ENCODE measurements around the gene MRPL50.
"Not testable (repeated sequence)": the region's sequence is repeated elsewhere in the genome, so short reads cannot be mapped to it uniquely, and the experiment has no call there.

The MRPL50 gene

DNA sequence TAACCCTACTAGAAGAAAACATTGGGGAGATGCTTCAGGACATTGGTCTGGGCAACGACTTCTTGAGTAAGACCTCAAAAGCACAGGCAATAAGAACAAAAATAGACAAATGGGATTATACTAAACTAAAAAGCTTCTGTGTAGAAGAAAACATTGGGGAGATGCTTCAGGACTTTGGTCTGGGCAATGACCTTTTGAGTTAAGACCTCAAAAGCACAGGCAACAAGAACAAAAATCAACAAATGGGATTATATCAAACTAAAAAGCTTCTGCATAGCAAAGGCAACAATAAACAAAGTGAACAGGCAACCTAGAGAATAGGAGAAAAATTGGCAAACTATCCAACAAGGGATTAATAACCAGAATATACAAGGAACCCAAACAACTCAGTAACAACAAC, 3.7 kb downstream of the MRPL50 start:
- no peak overlapping the region for H3K4me3 ChIP-seq (ENCODE audit: low read depth, low read length)
- TF ChIP-seq, protein P1, sequence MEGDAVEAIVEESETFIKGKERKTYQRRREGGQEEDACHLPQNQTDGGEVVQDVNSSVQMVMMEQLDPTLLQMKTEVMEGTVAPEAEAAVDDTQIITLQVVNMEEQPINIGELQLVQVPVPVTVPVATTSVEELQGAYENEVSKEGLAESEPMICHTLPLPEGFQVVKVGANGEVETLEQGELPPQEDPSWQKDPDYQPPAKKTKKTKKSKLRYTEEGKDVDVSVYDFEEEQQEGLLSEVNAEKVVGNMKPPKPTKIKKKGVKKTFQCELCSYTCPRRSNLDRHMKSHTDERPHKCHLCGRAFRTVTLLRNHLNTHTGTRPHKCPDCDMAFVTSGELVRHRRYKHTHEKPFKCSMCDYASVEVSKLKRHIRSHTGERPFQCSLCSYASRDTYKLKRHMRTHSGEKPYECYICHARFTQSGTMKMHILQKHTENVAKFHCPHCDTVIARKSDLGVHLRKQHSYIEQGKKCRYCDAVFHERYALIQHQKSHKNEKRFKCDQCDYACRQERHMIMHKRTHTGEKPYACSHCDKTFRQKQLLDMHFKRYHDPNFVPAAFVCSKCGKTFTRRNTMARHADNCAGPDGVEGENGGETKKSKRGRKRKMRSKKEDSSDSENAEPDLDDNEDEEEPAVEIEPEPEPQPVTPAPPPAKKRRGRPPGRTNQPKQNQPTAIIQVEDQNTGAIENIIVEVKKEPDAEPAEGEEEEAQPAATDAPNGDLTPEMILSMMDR (IDR thresholded peaks at IDR 0.05; ENCODE audit: low read depth, low read length, missing control alignments) = no peak
- DNase-seq (ENCODE audit: low read depth) = no peak

DNA sequence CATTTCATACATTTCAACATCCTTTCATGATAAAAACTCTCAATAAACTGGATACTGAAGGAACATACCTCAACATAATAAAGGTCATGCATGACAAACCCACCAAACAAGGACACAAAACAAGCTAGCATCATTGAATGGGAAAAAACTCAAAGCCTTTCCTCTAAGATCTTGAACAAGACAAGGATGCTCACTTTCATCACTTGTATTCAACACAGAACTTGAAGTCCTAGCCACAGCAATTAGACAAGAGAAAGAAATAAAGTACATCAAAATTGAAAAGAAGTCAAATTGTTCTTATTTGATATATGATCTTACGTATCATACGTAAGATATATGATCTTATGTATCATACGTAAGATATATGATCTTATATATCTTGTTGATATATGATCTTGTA, 5.3 kb downstream of the MRPL50 start:
- no peak for DNase-seq (ENCODE audit: low read depth)
- TF ChIP-seq, protein P1 (IDR thresholded peaks at IDR 0.05; ENCODE audit: low read depth, low read length, missing control alignments) = no peak
- no peak overlapping the region for H3K4me3 ChIP-seq (ENCODE audit: low read depth, low read length)

DNA sequence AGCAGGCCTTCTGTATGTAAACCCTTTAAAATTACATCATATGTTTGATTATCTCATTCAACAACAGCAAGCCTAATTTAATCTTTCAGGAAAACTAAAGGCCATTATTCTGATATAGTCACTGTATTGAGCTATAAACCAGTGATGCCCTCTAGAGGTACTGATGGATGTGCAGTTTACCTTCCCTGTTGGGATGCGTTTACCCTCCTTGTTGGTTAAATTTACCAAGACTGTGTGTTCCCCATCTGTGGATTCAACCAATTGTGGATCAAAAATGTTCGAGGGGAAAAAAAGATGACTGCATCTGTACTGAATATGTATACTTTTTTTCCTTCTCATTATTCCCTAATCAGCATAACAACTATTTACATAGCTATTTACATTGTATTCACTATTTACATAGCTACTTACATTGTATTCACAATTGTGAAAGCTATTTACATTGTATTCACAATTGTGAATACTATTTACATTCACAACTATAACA, 9.9 kb downstream of the MRPL50 start:
- H3K4me3 ChIP-seq (ENCODE audit: low read depth, low read length) = no peak overlapping the region
- TF ChIP-seq, protein P1 (IDR thresholded peaks at IDR 0.05; ENCODE audit: low read depth, low read length, missing control alignments) = peak; percentile 15
- no peak for DNase-seq (ENCODE audit: low read depth)

DNA sequence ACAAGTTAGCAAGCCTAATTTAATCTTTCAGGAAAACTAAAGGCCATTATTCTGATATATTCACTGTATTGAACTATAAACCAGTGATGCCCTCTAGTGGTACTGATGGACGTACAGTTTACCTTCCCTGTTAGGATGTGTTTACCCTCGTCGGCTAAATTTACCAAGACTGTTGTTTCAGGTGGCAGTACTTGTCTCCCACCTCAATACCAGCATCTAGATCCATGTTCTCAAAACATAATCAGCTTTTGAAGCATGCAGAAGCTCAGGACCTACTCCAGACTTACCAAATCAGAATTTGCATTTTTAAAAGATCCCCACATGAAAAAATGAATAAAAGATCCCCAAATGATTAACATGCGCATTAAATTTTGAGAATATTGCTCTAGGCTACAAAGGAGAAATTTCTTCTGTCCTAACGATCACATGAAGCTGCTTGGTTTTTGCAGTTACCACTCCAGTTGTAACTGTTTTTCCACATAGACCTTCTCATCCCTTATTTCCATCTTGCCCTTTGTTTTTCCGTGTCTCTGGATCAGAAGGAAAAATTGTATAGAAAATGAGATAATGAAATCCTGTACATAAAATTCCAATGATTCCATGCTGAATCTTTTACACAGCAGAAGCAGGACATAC, 10.4 kb downstream of the MRPL50 start:
- no peak for DNase-seq (ENCODE audit: low read depth)
- TF ChIP-seq, protein P1 (IDR thresholded peaks at IDR 0.05; ENCODE audit: low read depth, low read length, missing control alignments) = peak; percentile 49
- H3K4me3 ChIP-seq (ENCODE audit: low read depth, low read length) = no peak overlapping the region

- not testable (repeated sequence) for DNase-seq (ENCODE audit: low read depth); H3K4me3 ChIP-seq (ENCODE audit: low read depth, low read length)
Observed at GRCh38 chr9:101384873-101385536, 13.4 kb downstream of the MRPL50 start, which contains the start of gene BAAT. Gene BAAT, minus strand, starts transcription at chr9:101385006. Its CDS starts 13,602 bp downstream, at chr9:101371404.

DNA sequence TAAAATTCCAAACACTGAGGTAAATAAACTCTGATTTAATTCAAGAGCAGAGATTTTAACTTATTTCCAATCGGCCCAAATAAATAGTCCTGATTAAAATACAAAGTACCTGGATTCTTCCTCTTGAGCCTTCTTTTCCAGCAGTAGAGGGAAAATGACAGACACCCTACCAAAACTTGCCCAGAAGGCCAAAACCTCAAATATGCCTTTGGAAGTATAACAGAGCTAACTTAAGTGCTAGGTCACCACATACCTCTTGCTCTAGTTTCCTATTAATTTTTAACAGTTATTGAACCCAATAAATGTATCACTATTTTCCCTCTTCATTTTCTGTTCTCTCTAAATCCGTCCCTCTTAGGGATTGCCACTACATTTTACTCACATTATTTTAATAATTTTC, 15.1 kb downstream of the MRPL50 start:
- H3K4me3 ChIP-seq (ENCODE audit: low read depth, low read length) = no peak overlapping the region
- DNase-seq (ENCODE audit: low read depth) = no peak
- TF ChIP-seq, protein P1 (IDR thresholded peaks at IDR 0.05; ENCODE audit: low read depth, low read length, missing control alignments) = no peak

GRCh38 chr9:101381833-101382342, 16.5 kb downstream of the MRPL50 start:
- H3K4me3 ChIP-seq (ENCODE audit: low read depth, low read length) = no peak overlapping the region
- TF ChIP-seq, protein P1 (IDR thresholded peaks at IDR 0.05; ENCODE audit: low read depth, low read length, missing control alignments) = no peak
- no peak for DNase-seq (ENCODE audit: low read depth)
